HG02571 (cell line): Measurements from ENCODE around the gene UBE2J2.

Source experiments
- ATAC-seq: cut with Tn5 transposase; IDR thresholded peaks from one replicate; pipeline ENCODE4 v1.9.1; 2021; ENCODE audit warnings: mild to moderate bottlenecking, moderate library complexity; ENCODE audit not compliant: unreplicated experiment

Gene UBE2J2

GRCh38 chr1:1296070-1297061 lies 22.7 kb upstream of the UBE2J2 start:
- ATAC-seq = no peak

- ATAC-seq = no peak
Observed at GRCh38 chr1:1295154-1295923, 21.7 kb upstream of the UBE2J2 start.

GRCh38 chr1:1294250-1294890 lies 20.7 kb upstream of the UBE2J2 start:
- no peak for ATAC-seq

- no peak for ATAC-seq
Observed at GRCh38 chr1:1293263-1294249, 19.9 kb upstream of the UBE2J2 start.

- ATAC-seq = no peak
Observed at GRCh38 chr1:1292851-1293250, 19.2 kb upstream of the UBE2J2 start.

GRCh38 chr1:1292442-1292779 lies 18.8 kb upstream of the UBE2J2 start:
- ATAC-seq = no peak

GRCh38 chr1:1291548-1292441 lies 18.1 kb upstream of the UBE2J2 start:
- no peak for ATAC-seq

- ATAC-seq = no peak
Observed at GRCh38 chr1:1291023-1291528, 17.4 kb upstream of the UBE2J2 start.

- ATAC-seq = no peak
Observed at GRCh38 chr1:1290238-1290731, 16.6 kb upstream of the UBE2J2 start.

- ATAC-seq = no peak
Observed at GRCh38 chr1:1287288-1288110, 13.8 kb upstream of the UBE2J2 start.

GRCh38 chr1:1286313-1287261 lies 12.9 kb upstream of the UBE2J2 start:
- no peak for ATAC-seq

GRCh38 chr1:1285611-1286311 lies 12.1 kb upstream of the UBE2J2 start:
- no peak for ATAC-seq

GRCh38 chr1:1285102-1285571 lies 11.5 kb upstream of the UBE2J2 start:
- no peak for ATAC-seq

GRCh38 chr1:1284221-1285101 lies 10.8 kb upstream of the UBE2J2 start:
- no peak for ATAC-seq

- ATAC-seq = no peak
Observed at GRCh38 chr1:1283821-1284220, 10.2 kb upstream of the UBE2J2 start.
